ENCODE measurements around the gene DYNC1H1.

The DYNC1H1 gene

DNA sequence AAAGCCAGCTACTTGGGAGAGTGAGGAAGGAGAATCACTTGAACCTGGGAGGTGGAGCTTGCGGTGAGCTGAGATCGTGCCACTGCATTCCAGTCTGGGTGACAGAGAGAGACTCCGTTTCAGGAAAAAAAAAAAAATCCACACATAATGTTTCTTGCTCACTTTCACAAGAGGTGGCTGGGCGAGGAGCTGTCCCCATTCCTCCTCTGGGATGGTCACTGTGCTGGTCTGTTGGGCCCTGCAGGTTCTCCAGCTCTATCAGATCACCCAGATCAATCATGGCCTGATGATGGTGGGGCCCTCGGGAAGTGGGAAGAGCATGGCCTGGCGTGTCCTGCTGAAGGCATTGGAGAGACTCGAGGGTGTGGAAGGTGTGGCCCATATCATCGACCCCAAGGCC is 47.3 kb downstream of the DYNC1H1 start:
- H3F3A ChIP-seq (ENCODE audit: control insufficient read depth, insufficient read depth): no peaks in the 10 kb centered on the region
- no peaks in the 10 kb centered on the region for H3K9me2 ChIP-seq (replicated peaks; ENCODE audit: control insufficient read depth, low read length)
- no peaks in the 10 kb centered on the region for H4K20me1 ChIP-seq (ENCODE audit: control insufficient read depth, insufficient read depth, low read depth, low read length)
- TF ChIP-seq, protein P1, sequence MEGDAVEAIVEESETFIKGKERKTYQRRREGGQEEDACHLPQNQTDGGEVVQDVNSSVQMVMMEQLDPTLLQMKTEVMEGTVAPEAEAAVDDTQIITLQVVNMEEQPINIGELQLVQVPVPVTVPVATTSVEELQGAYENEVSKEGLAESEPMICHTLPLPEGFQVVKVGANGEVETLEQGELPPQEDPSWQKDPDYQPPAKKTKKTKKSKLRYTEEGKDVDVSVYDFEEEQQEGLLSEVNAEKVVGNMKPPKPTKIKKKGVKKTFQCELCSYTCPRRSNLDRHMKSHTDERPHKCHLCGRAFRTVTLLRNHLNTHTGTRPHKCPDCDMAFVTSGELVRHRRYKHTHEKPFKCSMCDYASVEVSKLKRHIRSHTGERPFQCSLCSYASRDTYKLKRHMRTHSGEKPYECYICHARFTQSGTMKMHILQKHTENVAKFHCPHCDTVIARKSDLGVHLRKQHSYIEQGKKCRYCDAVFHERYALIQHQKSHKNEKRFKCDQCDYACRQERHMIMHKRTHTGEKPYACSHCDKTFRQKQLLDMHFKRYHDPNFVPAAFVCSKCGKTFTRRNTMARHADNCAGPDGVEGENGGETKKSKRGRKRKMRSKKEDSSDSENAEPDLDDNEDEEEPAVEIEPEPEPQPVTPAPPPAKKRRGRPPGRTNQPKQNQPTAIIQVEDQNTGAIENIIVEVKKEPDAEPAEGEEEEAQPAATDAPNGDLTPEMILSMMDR (IDR thresholded peaks at IDR 0.05; ENCODE audit: low read depth, low read length, poor library complexity, severe bottlenecking): no peak
- no peak for TF ChIP-seq EZH2phosphoT487 (IDR thresholded peaks at IDR 0.05; ENCODE audit: borderline replicate concordance, low read length)
- no peak overlapping the region for H3K4me3 ChIP-seq (ENCODE audit: low read length)
- H3K36me3 ChIP-seq (ENCODE audit: control insufficient read depth, low read length): peaks cover 98% of the 10 kb centered on the region
- H3K79me2 ChIP-seq (ENCODE audit: control insufficient read depth, low read length): no peaks in the 10 kb centered on the region
- H3K4me2 ChIP-seq (ENCODE audit: low read length): no peak overlapping the region
- H3K27me3 ChIP-seq (ENCODE audit: control insufficient read depth, low read length): no peaks in the 10 kb centered on the region
- H3K27ac ChIP-seq (ENCODE audit: low read depth, low read length): no peak overlapping the region
- no peaks in the 10 kb centered on the region for H3K9me3 ChIP-seq (ENCODE audit: control insufficient read depth, insufficient read depth, low read length)
- no peaks in the 10 kb centered on the region for H3K4me1 ChIP-seq (ENCODE audit: control insufficient read depth, low read length)

DNA sequence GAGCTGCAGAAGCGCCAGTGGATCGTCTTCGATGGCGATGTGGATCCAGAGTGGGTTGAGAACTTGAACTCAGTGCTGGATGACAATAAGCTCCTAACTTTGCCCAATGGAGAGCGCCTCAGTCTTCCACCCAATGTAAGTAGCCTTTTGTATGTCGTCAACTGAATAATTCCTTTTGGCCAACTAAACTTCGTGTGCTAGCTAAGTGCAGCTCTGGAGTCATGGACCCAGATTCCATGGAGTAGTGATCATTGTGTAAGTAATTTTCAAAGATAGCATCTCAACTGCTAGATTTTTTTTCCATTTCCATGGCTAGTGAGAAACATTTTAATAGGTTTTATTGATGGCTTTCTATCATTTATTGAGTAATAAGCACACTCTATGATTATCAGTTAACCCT is 48.0 kb downstream of the DYNC1H1 start:
- Histone ChIP-seq H3K4me1 (ENCODE audit: control insufficient read depth, low read length) (no peaks in the 10 kb centered on the region), H3K27ac (ENCODE audit: low read depth, low read length) (no peak overlapping the region), H4K20me1 (ENCODE audit: control insufficient read depth, insufficient read depth, low read depth, low read length) (no peaks in the 10 kb centered on the region), H3K36me3 (ENCODE audit: control insufficient read depth, low read length) (peaks cover 98% of the 10 kb centered on the region), H3K9me3 (ENCODE audit: control insufficient read depth, insufficient read depth, low read length) (no peaks in the 10 kb centered on the region), H3K9me2 (replicated peaks; ENCODE audit: control insufficient read depth, low read length) (no peaks in the 10 kb centered on the region), H3K27me3 (ENCODE audit: control insufficient read depth, low read length) (no peaks in the 10 kb centered on the region), H3F3A (ENCODE audit: control insufficient read depth, insufficient read depth) (no peaks in the 10 kb centered on the region), H3K4me3 (ENCODE audit: low read length) (no peak overlapping the region), H3K79me2 (ENCODE audit: control insufficient read depth, low read length) (no peaks in the 10 kb centered on the region), H3K4me2 (ENCODE audit: low read length) (no peak overlapping the region)
- TF ChIP-seq, protein P1 (IDR thresholded peaks at IDR 0.05; ENCODE audit: low read depth, low read length, poor library complexity, severe bottlenecking): no peak
- TF ChIP-seq EZH2phosphoT487 (IDR thresholded peaks at IDR 0.05; ENCODE audit: borderline replicate concordance, low read length): no peak

DNA sequence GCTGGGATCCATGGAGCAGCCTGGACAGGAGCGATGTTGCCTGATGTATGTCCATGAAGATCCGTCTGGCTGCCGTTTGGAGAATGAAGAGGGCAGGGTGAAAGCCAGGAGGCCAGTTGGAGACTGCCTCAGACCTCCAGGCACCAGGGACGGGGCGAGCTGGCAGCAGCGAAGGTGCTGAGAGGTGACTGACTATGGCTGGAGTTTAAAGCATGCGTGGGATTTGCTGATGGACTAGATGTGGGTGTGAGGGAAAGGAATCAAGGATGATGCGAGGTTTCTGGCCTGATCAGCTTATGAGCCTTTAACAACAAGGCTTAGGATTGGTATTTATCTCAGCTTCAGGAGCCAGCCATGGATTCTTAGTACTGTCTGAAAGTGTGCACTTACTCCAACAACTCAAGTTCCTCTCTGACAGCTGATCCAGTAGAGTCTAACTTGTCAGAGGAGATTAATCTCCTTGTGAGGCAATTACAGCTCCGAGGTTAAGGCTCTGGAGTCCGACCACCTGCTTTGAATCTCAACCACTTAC is 49.4 kb downstream of the DYNC1H1 start:
- no peak overlapping the region for H3K4me2 ChIP-seq (ENCODE audit: low read length)
- no peaks in the 10 kb centered on the region for H3K27me3 ChIP-seq (ENCODE audit: control insufficient read depth, low read length)
- no peaks in the 10 kb centered on the region for H3K9me2 ChIP-seq (replicated peaks; ENCODE audit: control insufficient read depth, low read length)
- H3F3A ChIP-seq (ENCODE audit: control insufficient read depth, insufficient read depth): no peaks in the 10 kb centered on the region
- H4K20me1 ChIP-seq (ENCODE audit: control insufficient read depth, insufficient read depth, low read depth, low read length): no peaks in the 10 kb centered on the region
- peaks cover 94% of the 10 kb centered on the region for H3K36me3 ChIP-seq (ENCODE audit: control insufficient read depth, low read length)
- no peaks in the 10 kb centered on the region for H3K79me2 ChIP-seq (ENCODE audit: control insufficient read depth, low read length)
- H3K27ac ChIP-seq (ENCODE audit: low read depth, low read length): no peak overlapping the region
- no peaks in the 10 kb centered on the region for H3K9me3 ChIP-seq (ENCODE audit: control insufficient read depth, insufficient read depth, low read length)
- TF ChIP-seq, protein P1 (IDR thresholded peaks at IDR 0.05; ENCODE audit: low read depth, low read length, poor library complexity, severe bottlenecking): no peak
- no peak for TF ChIP-seq EZH2phosphoT487 (IDR thresholded peaks at IDR 0.05; ENCODE audit: borderline replicate concordance, low read length)
- H3K4me1 ChIP-seq (ENCODE audit: control insufficient read depth, low read length): no peaks in the 10 kb centered on the region
- H3K4me3 ChIP-seq (ENCODE audit: low read length): no peak overlapping the region
